CD8-positive, alpha-beta memory T cell (primary cell): ENCODE data around the gene PLAAT3. TPM values are rescaled to one million over a fixed set of nuclear protein-coding genes. Genes with fewer than 3 reads are reported as not detected.
"Not testable (repeated sequence)": the region's sequence is repeated elsewhere in the genome, so short reads cannot be mapped to it uniquely, and the experiment has no call there.

ENCODE experiments used
- CTCF ChIA-PET: fragments of 350-600 bp; sonication (Branson Sonifier 250); formaldehyde crosslinking; loops from one replicate; lab custom pipeline; 2021; ENCODE audit warnings: antibody characterized with exemption; lab: Charles Lee
- POLR2A ChIA-PET: fragments of 350-600 bp; sonication (Branson Sonifier 250); formaldehyde crosslinking; loops from one replicate; lab custom pipeline; 2021; ENCODE audit warnings: antibody characterized with exemption; lab: Charles Lee
- DNase-seq, 5 donors: peaks; one replicate each; pipeline versions ENCODE4 v3.0.0 to v3.0.0-alpha.2; 2020 to 2022; ENCODE audit warnings: mixed read lengths in 1 of 5
- H3K27ac ChIP-seq: one replicate; pipeline ENCODE4 v1.7.0; 2013; ENCODE audit warnings: low read depth, mild to moderate bottlenecking, low read length, moderate library complexity
- H3K27me3 ChIP-seq: 2 replicates; pipeline ENCODE4 v1.7.0; 2013; ENCODE audit warnings: low read length, mild to moderate bottlenecking; ENCODE audit not compliant: insufficient read depth, poor library complexity, severe bottlenecking
- H3K36me3 ChIP-seq: 2 replicates; pipeline ENCODE4 v1.7.0; 2013; ENCODE audit warnings: mild to moderate bottlenecking, low read length, moderate library complexity; ENCODE audit not compliant: insufficient read depth
- H3K4me1 ChIP-seq: 2 replicates; pipeline ENCODE4 v1.7.0; 2013; ENCODE audit warnings: mild to moderate bottlenecking, low read length, moderate library complexity; ENCODE audit not compliant: insufficient read depth
- H3K4me3 ChIP-seq: 2 replicates; pipeline ENCODE4 v1.7.0; 2013; ENCODE audit warnings: mild to moderate bottlenecking, low read length
- H3K9me3 ChIP-seq: 2 replicates; pipeline ENCODE4 v1.7.0; 2013; ENCODE audit warnings: mild to moderate bottlenecking, low read length
- H3K27ac Mint-ChIP-seq, 8 donors: one replicate each; pipeline ENCODE4 v1.8.0; 2020 to 2021; ENCODE audit warnings: mixed read lengths in 8 of 8, mild to moderate bottlenecking in 6 of 8, inconsistent platforms in 3 of 8, moderate library complexity in 3 of 8
- H3K27me3 Mint-ChIP-seq, 2 donors: one replicate each; pipeline ENCODE4 v1.8.0; 2020 to 2021; ENCODE audit warnings: mixed read lengths in 2 of 2, mild to moderate bottlenecking in 1 of 2, moderate library complexity in 1 of 2
- H3K36me3 Mint-ChIP-seq, 3 donors: one replicate each; pipeline ENCODE4 v1.8.0; 2020 to 2021; ENCODE audit warnings: mixed read lengths in 3 of 3, inconsistent platforms in 1 of 3, mild to moderate bottlenecking in 1 of 3
- H3K4me1 Mint-ChIP-seq, 3 donors: one replicate each; pipeline ENCODE4 v1.8.0; 2020 to 2021; ENCODE audit warnings: mixed read lengths in 3 of 3, inconsistent platforms in 1 of 3, mild to moderate bottlenecking in 1 of 3
- H3K4me3 Mint-ChIP-seq, 7 donors: one replicate each; pipeline ENCODE4 v1.8.0; 2020 to 2021; ENCODE audit warnings: mixed read lengths in 7 of 7, mild to moderate bottlenecking in 6 of 7, moderate library complexity in 4 of 7, inconsistent platforms in 2 of 7
- H3K9me3 Mint-ChIP-seq, 5 donors: one replicate each; pipeline ENCODE4 v1.8.0; 2020 to 2022; ENCODE audit warnings: mixed read lengths in 5 of 5, mild to moderate bottlenecking in 3 of 5, moderate library complexity in 2 of 5, inconsistent platforms in 1 of 5
- polyA plus RNA-seq: library from polyadenylated mRNA; unstranded; fragments of 300-500 nt; fragmentation: Illumina TruSeq; gene quantifications from one replicate; pipeline ENCODE4 v1.2.3, GENCODE V29; 2021
- total RNA-seq, 2 experiments: library from RNA; stranded (reverse); gene quantifications; one replicate each; pipeline ENCODE4 v1.2.3, GENCODE V29; 2021

PLAAT3 gene
- total and polyA plus RNA-seq, 3 experiments from 2014 or later, result 13.9 to 39.5 (median 16.0) TPM

DNA sequence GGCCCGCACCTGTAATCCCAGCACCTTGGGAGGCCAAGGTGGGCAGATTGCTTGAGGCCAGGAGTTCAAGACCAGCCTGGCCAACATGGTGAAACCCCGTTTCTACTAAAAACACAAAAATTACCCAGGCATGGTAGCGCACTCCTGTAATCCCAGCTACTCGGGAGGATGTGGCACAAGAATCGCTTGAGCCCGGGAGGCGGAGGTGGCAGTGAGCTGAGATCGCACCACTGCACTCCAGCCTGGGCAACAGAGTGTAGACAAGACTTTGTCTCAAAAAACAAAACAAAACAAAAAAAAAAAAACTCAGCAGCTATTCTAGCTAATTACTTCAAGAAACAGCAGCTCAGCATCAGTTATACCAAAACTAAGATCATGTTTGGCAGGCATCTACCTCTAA is 24.2 kb upstream of the PLAAT3 start:
- H3K36me3 ChIP-seq, result peaks cover 16% of the 10 kb centered on the region
- H3K27ac ChIP-seq, DNase-seq, H3K4me3 Mint-ChIP-seq, H3K9me3 ChIP-seq, H3K27me3 ChIP-seq, H3K4me3 ChIP-seq, H3K4me1 ChIP-seq, H3K27me3 Mint-ChIP-seq, H3K9me3 Mint-ChIP-seq: not testable (repeated sequence)
- ChIA-PET POLR2A (interaction anchor here (0.5 kb wide), 1 partner anchor 85 kb away, joined by 3 read pairs; no protein-coding TSS in a partner anchor), CTCF (interaction anchor here (0.8 to 4.6 kb wide), 6 partner anchors 10 to 159 kb away, joined by 3 to 44 read pairs (median 6); no protein-coding TSS in a partner anchor)
- peaks cover 0 to 53% (median 12%) of the 10 kb centered on the region in 3 donors for H3K36me3 Mint-ChIP-seq
- peak overlapping the region in 1 of 8 donors; percentile 61 for H3K27ac Mint-ChIP-seq
- peaks cover 11 to 25% (median 18%) of the 10 kb centered on the region in 3 donors for H3K4me1 Mint-ChIP-seq

DNA sequence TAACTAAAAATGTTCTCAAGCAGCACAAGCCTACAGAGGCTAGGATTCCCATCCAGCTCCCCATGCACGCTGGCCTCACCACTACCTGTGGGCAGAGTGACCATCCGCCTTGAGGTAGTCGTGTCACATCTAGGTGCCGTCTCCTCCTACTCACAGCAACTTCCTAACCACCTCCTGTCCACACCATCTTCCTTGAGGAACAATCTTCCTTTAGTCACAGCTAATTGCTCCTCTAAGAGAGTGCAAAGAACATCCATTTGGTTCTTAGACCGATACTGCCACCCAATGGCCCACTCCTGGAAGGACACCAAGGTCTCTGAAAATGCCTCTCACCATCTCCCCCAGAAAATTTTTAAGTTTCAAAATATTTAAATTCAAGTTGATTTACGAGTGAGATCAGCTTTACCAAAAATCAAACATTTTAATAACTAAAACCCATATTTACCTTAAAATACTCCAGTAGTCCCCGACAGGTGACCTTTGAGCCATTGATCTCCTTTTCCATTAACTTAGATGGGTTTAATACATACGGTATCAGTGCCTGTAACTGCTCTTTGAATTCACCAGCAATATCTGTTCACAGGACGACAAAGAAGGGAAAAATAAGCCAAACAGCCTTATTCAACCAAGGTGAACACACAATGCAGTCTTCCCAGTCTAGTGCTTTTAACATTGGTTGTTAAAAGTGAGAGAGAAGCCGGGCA is 21.7 kb upstream of the PLAAT3 start:
- Histone ChIP-seq H3K36me3 (peaks cover 11% of the 10 kb centered on the region), H3K9me3 (no peaks in the 10 kb centered on the region), H3K4me1 (no peaks in the 10 kb centered on the region), H3K4me3 (no peak overlapping the region), H3K27ac (no peak overlapping the region), H3K27me3 (no peaks in the 10 kb centered on the region)
- Mint-ChIP-seq H3K9me3 (no peaks in the 10 kb centered on the region), H3K27ac (peak overlapping the region in 6 of 8 donors; percentile 0 to 40 (median 6)), H3K4me3 (no peak overlapping the region), H3K27me3 (no peaks in the 10 kb centered on the region), H3K4me1 (peaks cover 9 to 23% (median 16%) of the 10 kb centered on the region in 3 donors), H3K36me3 (peaks cover 7 to 49% (median 17%) of the 10 kb centered on the region in 3 donors)
- POLR2A ChIA-PET, result interaction anchor here (0.9 kb wide), 1 partner anchor 157 kb away, joined by 3 read pairs; no protein-coding TSS in a partner anchor
- peak; percentile 57 to 78 (median 59) for DNase-seq
- CTCF ChIA-PET, result interaction anchor here (0.7 to 5.0 kb wide), 10 partner anchors 14 to 168 kb away, joined by 3 to 88 read pairs (median 3); partner anchors contain the start of gene PLAAT4

DNA sequence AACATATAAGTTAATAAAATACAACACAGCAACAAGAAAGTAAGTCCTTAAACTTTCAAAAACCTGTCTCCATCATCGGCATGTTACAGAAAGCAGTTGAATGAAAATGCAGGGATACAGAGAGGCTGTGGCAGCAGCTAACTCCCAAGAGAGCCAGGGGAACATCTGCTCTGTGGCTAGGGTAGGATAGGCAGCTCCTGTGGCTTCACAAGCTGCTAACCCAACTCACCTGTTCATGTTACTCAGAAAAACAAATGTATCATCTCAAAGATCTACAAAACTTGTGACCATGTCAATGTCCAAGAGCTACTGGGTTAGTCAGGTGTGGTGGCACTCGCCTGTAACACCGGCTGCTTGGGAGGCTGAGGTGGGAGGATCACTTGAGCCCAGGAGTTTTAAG is 15.2 kb upstream of the PLAAT3 start:
- H3K9me3 Mint-ChIP-seq, result no peaks in the 10 kb centered on the region
- no peak overlapping the region for H3K4me3 ChIP-seq
- H3K4me1 ChIP-seq, result no peaks in the 10 kb centered on the region
- H3K27me3 Mint-ChIP-seq, result no peaks in the 10 kb centered on the region
- DNase-seq, result no peak
- no peak overlapping the region for H3K27ac Mint-ChIP-seq
- peaks cover 13 to 49% (median 25%) of the 10 kb centered on the region in 3 donors for H3K36me3 Mint-ChIP-seq
- H3K4me3 Mint-ChIP-seq, result no peak overlapping the region
- peaks cover 5% of the 10 kb centered on the region for H3K36me3 ChIP-seq
- peaks cover 5 to 9% (median 7%) of the 10 kb centered on the region in 3 donors for H3K4me1 Mint-ChIP-seq
- ChIA-PET CTCF (interaction anchor here (0.7 to 4.6 kb wide), 5 partner anchors 10 to 213 kb away, joined by 3 to 19 read pairs (median 3); no protein-coding TSS in a partner anchor), POLR2A (interaction anchor here (0.8 kb wide), 1 partner anchor 125 kb away, joined by 4 read pairs; no protein-coding TSS in a partner anchor)
- no peaks in the 10 kb centered on the region for H3K27me3 ChIP-seq
- no peak overlapping the region for H3K27ac ChIP-seq
- H3K9me3 ChIP-seq, result no peaks in the 10 kb centered on the region

DNA sequence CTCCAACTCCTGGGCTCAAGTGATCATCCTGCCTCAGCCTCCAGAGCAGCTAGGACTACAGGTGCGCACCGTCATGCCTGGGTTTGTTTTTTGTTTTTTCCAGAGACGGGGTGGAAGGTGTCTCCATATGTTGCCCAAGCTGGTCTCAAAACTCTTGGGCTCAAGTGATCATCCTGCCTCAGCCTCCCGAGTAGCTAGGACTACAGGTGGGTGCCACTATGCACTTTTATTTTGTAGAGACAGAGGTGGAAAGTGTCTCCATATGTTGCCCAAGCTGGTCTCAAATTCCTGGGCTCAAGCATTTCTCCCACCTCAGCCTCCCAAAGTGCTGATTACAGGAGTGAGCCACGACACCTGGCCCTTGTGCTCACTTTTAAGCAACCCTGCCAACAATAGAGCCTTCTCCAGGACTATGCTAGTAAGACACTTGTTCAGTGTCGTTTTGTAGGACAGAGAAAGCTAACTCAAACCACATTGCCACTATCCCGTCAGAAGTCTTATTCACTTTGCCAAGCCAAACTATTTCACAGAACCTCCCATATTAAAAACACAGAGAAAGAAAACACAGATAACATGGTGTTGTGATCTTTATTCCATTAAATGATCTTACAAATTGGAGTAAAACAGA is 9.4 kb upstream of the PLAAT3 start:
- H3K27ac ChIP-seq, result no peak overlapping the region
- Mint-ChIP-seq H3K9me3 (no peaks in the 10 kb centered on the region), H3K4me3 (no peak overlapping the region), H3K27ac (peak overlapping the region in 2 of 8 donors; percentile 5 to 15), H3K36me3 (peaks cover 0 to 6% (median 2%) of the 10 kb centered on the region in 3 donors), H3K27me3 (no peaks in the 10 kb centered on the region), H3K4me1 (peaks cover 7 to 18% (median 12%) of the 10 kb centered on the region in 3 donors)
- H3K4me1 ChIP-seq, result peaks cover 7% of the 10 kb centered on the region
- H3K4me3 ChIP-seq, result no peak overlapping the region
- no peaks in the 10 kb centered on the region for H3K36me3 ChIP-seq
- ChIA-PET CTCF (interaction anchor here (1.5 to 1.6 kb wide), 2 partner anchors 14 to 115 kb away, joined by 3 to 4 read pairs; no protein-coding TSS in a partner anchor), POLR2A (no interaction called here)
- no peak for DNase-seq
- H3K27me3 ChIP-seq, result no peaks in the 10 kb centered on the region
- H3K9me3 ChIP-seq, result no peaks in the 10 kb centered on the region

- DNase-seq, result no peak
- no peak overlapping the region for H3K27ac Mint-ChIP-seq
- ChIA-PET CTCF (interaction anchor here (1.0 to 1.5 kb wide), 2 partner anchors 14 to 15 kb away, joined by 3 to 4 read pairs; no protein-coding TSS in a partner anchor), POLR2A (no interaction called here)
- H3K4me1 Mint-ChIP-seq, result peaks cover 7 to 18% (median 12%) of the 10 kb centered on the region in 3 donors
- no peak overlapping the region for H3K4me3 Mint-ChIP-seq
- no peaks in the 10 kb centered on the region for H3K27me3 Mint-ChIP-seq
- Histone ChIP-seq H3K27me3 (no peaks in the 10 kb centered on the region), H3K9me3 (no peaks in the 10 kb centered on the region), H3K27ac (no peak overlapping the region), H3K4me3 (no peak overlapping the region), H3K4me1 (peaks cover 7% of the 10 kb centered on the region), H3K36me3 (no peaks in the 10 kb centered on the region)
- no peaks in the 10 kb centered on the region for H3K9me3 Mint-ChIP-seq
- no peaks in the 10 kb centered on the region for H3K36me3 Mint-ChIP-seq
These were observed 8.1 kb upstream of the PLAAT3 start for GRCh38 chr11:63622323-63622722.

DNA sequence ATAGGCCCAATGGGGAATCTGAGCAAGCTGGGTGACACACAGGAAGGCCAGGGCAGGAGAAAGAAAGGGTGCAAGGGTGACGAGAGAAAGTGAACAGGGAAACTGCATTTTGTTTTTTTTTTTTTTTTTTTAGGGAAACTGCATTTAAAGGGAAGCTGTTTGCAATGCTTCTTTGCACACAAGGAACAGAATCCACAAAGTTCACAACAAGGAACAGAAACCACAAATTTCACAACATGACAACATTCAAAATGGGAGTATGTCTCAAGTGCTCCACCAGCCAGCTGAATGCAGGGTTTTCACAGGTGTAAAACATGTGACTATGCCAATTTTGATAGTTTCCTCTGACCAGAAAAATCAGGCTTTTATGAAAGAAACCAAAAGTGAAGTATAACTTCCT is 6.8 kb upstream of the PLAAT3 start:
- peak overlapping the region in 1 of 7 donors; percentile 26 for H3K4me3 Mint-ChIP-seq
- Histone ChIP-seq H3K9me3 (no peaks in the 10 kb centered on the region), H3K27ac (no peak overlapping the region), H3K4me1 (peaks cover 7% of the 10 kb centered on the region), H3K36me3 (no peaks in the 10 kb centered on the region), H3K27me3 (no peaks in the 10 kb centered on the region), H3K4me3 (no peak overlapping the region)
- H3K4me1 Mint-ChIP-seq, result peaks cover 7 to 18% (median 12%) of the 10 kb centered on the region in 3 donors
- DNase-seq, result no peak
- ChIA-PET POLR2A (no interaction called here), CTCF (interaction anchor here (0.9 kb wide), 1 partner anchor 142 kb away, joined by 3 read pairs; no protein-coding TSS in a partner anchor)
- no peaks in the 10 kb centered on the region for H3K36me3 Mint-ChIP-seq
- H3K27ac Mint-ChIP-seq, result peak overlapping the region in 6 of 8 donors; percentile 27 to 85 (median 54)
- H3K9me3 Mint-ChIP-seq, result no peaks in the 10 kb centered on the region
- H3K27me3 Mint-ChIP-seq, result no peaks in the 10 kb centered on the region

- Mint-ChIP-seq H3K36me3 (no peaks in the 10 kb centered on the region), H3K4me3 (peak overlapping the region in 1 of 7 donors; percentile 61), H3K27me3 (no peaks in the 10 kb centered on the region), H3K27ac (peak overlapping the region in 2 of 8 donors; percentile 19 to 40), H3K4me1 (peaks cover 7 to 18% (median 12%) of the 10 kb centered on the region in 3 donors), H3K9me3 (no peaks in the 10 kb centered on the region)
- H3K4me1 ChIP-seq, result peaks cover 7% of the 10 kb centered on the region
- H3K27me3 ChIP-seq, result no peaks in the 10 kb centered on the region
- no peaks in the 10 kb centered on the region for H3K9me3 ChIP-seq
- DNase-seq, result no peak
- H3K27ac ChIP-seq, result no peak overlapping the region
- ChIA-PET CTCF (no interaction called here), POLR2A (no interaction called here)
- no peak overlapping the region for H3K4me3 ChIP-seq
- no peaks in the 10 kb centered on the region for H3K36me3 ChIP-seq
These were observed 5.7 kb upstream of the PLAAT3 start for GRCh38 chr11:63619967-63620366.
